H1 (cell line): ENCODE results near the gene MSMP. TPM values are rescaled to one million over a fixed set of nuclear protein-coding genes. Genes with fewer than 3 reads are reported as not detected.

ENCODE experiments used
- EZH2 ChIP-seq: fragments of 200-600 bp; sonication (generic); IDR thresholded peaks from 2 replicates; pipeline ENCODE4 v1.7.1; 2012; ENCODE audit warnings: low read depth, mild to moderate bottlenecking, moderate library complexity, low read length, inconsistent platforms; ENCODE audit not compliant: severe bottlenecking
- GTF2F1 ChIP-seq: IDR thresholded peaks from 2 replicates; pipeline ENCODE4 v1.6.1; 2012; ENCODE audit warnings: low read depth, low read length, improper control_type of control experiment, borderline replicate concordance
- NANOG ChIP-seq: IDR thresholded peaks from 2 replicates; pipeline ENCODE4 v1.6.1; 2011; ENCODE audit warnings: low read length, low read depth, mild to moderate bottlenecking, inconsistent platforms; ENCODE audit not compliant: insufficient read depth, poor library complexity, severe bottlenecking
- SIX5 ChIP-seq: IDR thresholded peaks from 2 replicates; pipeline ENCODE4 v1.6.1; 2011; ENCODE audit warnings: mild to moderate bottlenecking, low read depth, low read length
- SUZ12 ChIP-seq: fragments of 200-600 bp; sonication (generic); IDR thresholded peaks from 2 replicates; pipeline ENCODE4 v1.6.1; 2012; ENCODE audit warnings: mild to moderate bottlenecking, inconsistent platforms, low read length, moderate library complexity, mixed read lengths
- TBP ChIP-seq: IDR thresholded peaks from 2 replicates; pipeline ENCODE4 v1.6.1; 2011; ENCODE audit warnings: low read depth, low read length, improper control_type of control experiment
- polyA plus RNA-seq, 7 experiments: library from polyadenylated mRNA; depleted of rRNA in 3 of 7; stranded (reverse) in 5 of 7; unstranded in 2 of 7; fragments of >200 nt in 5 of 7; fragments of 200-250 nt in 2 of 7; gene quantifications; 1 replicate in 5 of 7; 2 replicates in 1 of 7; 4 replicates in 1 of 7; pipeline versions ENCODE4 v1.2.1 to v1.2.3, GENCODE V29; 2011 to 2013; ENCODE audit warnings: missing spikeins in 2 of 7, mixed read lengths in 2 of 7
- total RNA-seq: library from RNA; stranded (reverse); fragmentation: NEBNext Ultra II Directional; extraction: Animal tissue kit (Norgen Biotek cat#: 25700); gene quantifications from 2 replicates; pipeline ENCODE4 v1.2.1, GENCODE V29; 2021
- TF ChIP-seq, protein P1 (sequence below), 3 experiments: IDR thresholded peaks; 1 replicate in 2 of 3; 2 replicates in 1 of 3; pipeline versions ENCODE4 v1.5.1 to v1.6.1; 2011; ENCODE audit warnings: low read length in 3 of 3, mild to moderate bottlenecking in 3 of 3, inconsistent platforms in 2 of 3, low read depth in 1 of 3, moderate library complexity in 1 of 3; ENCODE audit not compliant: insufficient read depth in 1 of 3; ENCODE audit errors: control extremely low read depth in 1 of 3
- TF ChIP-seq, protein P2 (sequence below): IDR thresholded peaks from 2 replicates; pipeline ENCODE4 v1.6.1; 2011; ENCODE audit warnings: low read length, improper control_type of control experiment

The MSMP gene
- total and polyA plus RNA-seq, 2 of the 8 experiments (the other 6 are each of a cell fraction or from before 2014, with no cell fraction given), result 0.53 TPM; not detected in 1

DNA sequence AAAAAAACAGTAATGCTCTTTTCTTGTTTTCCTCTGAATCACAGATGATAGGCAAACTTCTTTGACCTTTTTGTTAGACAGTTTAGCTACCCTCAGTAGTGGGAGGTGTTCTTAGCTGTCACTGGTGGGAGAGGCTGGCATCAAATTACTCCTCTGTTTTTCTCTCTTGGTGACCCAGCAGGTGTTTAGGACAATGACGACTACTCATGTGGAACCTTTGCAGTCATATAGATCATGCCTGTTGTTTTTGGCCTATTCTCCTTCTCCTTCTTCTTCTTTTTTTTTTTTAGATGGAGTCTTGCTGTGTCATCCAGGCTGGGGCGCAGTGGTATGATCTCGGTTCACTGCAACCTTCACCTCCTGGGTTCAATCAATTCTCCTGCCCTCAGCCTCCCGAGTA lies 21.9 kb upstream of the MSMP start (continued):
- TF ChIP-seq EZH2 (no peak), TBP (no peak), SUZ12 (no peak), NANOG (no peak), SIX5 (no peak), GTF2F1 (no peak)
- TF ChIP-seq, protein P1, sequence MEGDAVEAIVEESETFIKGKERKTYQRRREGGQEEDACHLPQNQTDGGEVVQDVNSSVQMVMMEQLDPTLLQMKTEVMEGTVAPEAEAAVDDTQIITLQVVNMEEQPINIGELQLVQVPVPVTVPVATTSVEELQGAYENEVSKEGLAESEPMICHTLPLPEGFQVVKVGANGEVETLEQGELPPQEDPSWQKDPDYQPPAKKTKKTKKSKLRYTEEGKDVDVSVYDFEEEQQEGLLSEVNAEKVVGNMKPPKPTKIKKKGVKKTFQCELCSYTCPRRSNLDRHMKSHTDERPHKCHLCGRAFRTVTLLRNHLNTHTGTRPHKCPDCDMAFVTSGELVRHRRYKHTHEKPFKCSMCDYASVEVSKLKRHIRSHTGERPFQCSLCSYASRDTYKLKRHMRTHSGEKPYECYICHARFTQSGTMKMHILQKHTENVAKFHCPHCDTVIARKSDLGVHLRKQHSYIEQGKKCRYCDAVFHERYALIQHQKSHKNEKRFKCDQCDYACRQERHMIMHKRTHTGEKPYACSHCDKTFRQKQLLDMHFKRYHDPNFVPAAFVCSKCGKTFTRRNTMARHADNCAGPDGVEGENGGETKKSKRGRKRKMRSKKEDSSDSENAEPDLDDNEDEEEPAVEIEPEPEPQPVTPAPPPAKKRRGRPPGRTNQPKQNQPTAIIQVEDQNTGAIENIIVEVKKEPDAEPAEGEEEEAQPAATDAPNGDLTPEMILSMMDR (IDR thresholded peaks at IDR 0.05; ENCODE audit: control extremely low read depth in 1 of 3, insufficient read depth in 1 of 3, low read depth in 1 of 3, low read length in 3 of 3), result no peak
- TF ChIP-seq, protein P2, sequence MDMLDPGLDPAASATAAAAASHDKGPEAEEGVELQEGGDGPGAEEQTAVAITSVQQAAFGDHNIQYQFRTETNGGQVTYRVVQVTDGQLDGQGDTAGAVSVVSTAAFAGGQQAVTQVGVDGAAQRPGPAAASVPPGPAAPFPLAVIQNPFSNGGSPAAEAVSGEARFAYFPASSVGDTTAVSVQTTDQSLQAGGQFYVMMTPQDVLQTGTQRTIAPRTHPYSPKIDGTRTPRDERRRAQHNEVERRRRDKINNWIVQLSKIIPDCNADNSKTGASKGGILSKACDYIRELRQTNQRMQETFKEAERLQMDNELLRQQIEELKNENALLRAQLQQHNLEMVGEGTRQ, result no peak
- TF ChIP-seq, all 59 proteins: peak for 0
